Tibial artery (tissue), 4 donors: ENCODE measurements around the gene ALCAM.

Source experiments
- DNase-seq, 2 donors: peaks; one replicate each; pipeline ENCODE4 v3.0.0-alpha.2; 2019
- H3K27ac ChIP-seq, 2 donors: fragments of 200-600 bp; sonication (generic) in 1 of 2; 1 replicate in 1 of 2; 2 replicates in 1 of 2; pipeline ENCODE4 v1.5.1; 2018 to 2019; ENCODE audit warnings: mild to moderate bottlenecking in 1 of 2
- H3K27me3 ChIP-seq, 2 donors: fragments of 200-600 bp; sonication (generic) in 1 of 2; one replicate each; pipeline versions ENCODE4 v1.5.1 to v1.6.0; 2016 to 2019
- H3K36me3 ChIP-seq, 3 donors: fragments of 200-600 bp; sonication (generic) in 2 of 3; one replicate each; pipeline ENCODE4 v1.5.1; 2016 to 2019; ENCODE audit warnings: mild to moderate bottlenecking in 2 of 3
- H3K4me1 ChIP-seq, 4 donors: fragments of 200-600 bp; sonication (generic) in 2 of 4; 1 replicate in 3 of 4; 2 replicates in 1 of 4; pipeline ENCODE4 v1.5.1; 2016 to 2019
- H3K4me3 ChIP-seq, 2 donors: fragments of 200-600 bp; sonication (generic) in 1 of 2; 1 replicate in 1 of 2; 2 replicates in 1 of 2; pipeline ENCODE4 v1.5.1; 2018 to 2019; ENCODE audit warnings: mild to moderate bottlenecking in 2 of 2
- H3K9me3 ChIP-seq, 3 donors: fragments of 200-600 bp; sonication (generic) in 1 of 3; one replicate each; pipeline ENCODE4 v1.5.1; 2016 to 2019
- CTCF ChIP-seq, 2 experiments: fragments of 200-600 bp in 1 of 2; fragments of 450-650 bp in 1 of 2; IDR thresholded peaks; one replicate each; pipeline ENCODE4 v1.5.1; 2017 to 2019; ENCODE audit warnings: antibody characterized with exemption in 2 of 2, mild to moderate bottlenecking in 1 of 2, moderate library complexity in 1 of 2
- intact Hi-C: fragments of 100-400 bp; cut with DNase I; formaldehyde crosslinking; loops from one replicate; pipeline ENCODE4 v1.15.0; 2023; ENCODE audit warnings: low total_unique reads

The ALCAM gene

GRCh38 chr3:105608623-105609022, 241.9 kb downstream of the ALCAM start:
- intact Hi-C loops = no loop called here
- TF ChIP-seq CTCF (IDR thresholded peaks at IDR 0.05) = no peak
- no peaks in the 10 kb centered on the region for H3K36me3 ChIP-seq
- H3K27ac ChIP-seq = no peak overlapping the region
- no peak overlapping the region for H3K4me3 ChIP-seq
- no peaks in the 10 kb centered on the region for H3K4me1 ChIP-seq
- DNase-seq = no peak
- no peaks in the 10 kb centered on the region for H3K9me3 ChIP-seq
- H3K27me3 ChIP-seq = no peaks in the 10 kb centered on the region

GRCh38 chr3:105610473-105610872, 243.8 kb downstream of the ALCAM start:
- Histone ChIP-seq H3K36me3 (no peaks in the 10 kb centered on the region), H3K4me1 (no peaks in the 10 kb centered on the region), H3K4me3 (no peak overlapping the region), H3K9me3 (no peaks in the 10 kb centered on the region), H3K27me3 (no peaks in the 10 kb centered on the region), H3K27ac (no peak overlapping the region)
- no peak for DNase-seq
- intact Hi-C loops = no loop called here
- TF ChIP-seq CTCF (IDR thresholded peaks at IDR 0.05) = no peak

GRCh38 chr3:105611304-105612192, 244.8 kb downstream of the ALCAM start:
- Histone ChIP-seq H3K9me3 (no peaks in the 10 kb centered on the region), H3K4me1 (no peaks in the 10 kb centered on the region), H3K36me3 (no peaks in the 10 kb centered on the region), H3K4me3 (no peak overlapping the region), H3K27ac (no peak overlapping the region), H3K27me3 (no peaks in the 10 kb centered on the region)
- intact Hi-C loops = no loop called here
- DNase-seq = no peak
- TF ChIP-seq CTCF (IDR thresholded peaks at IDR 0.05) = no peak

- TF ChIP-seq CTCF (IDR thresholded peaks at IDR 0.05) = no peak
- Histone ChIP-seq H3K4me3 (no peak overlapping the region), H3K36me3 (no peaks in the 10 kb centered on the region), H3K9me3 (no peaks in the 10 kb centered on the region), H3K27ac (no peak overlapping the region), H3K4me1 (no peaks in the 10 kb centered on the region), H3K27me3 (no peaks in the 10 kb centered on the region)
- no peak for DNase-seq
- intact Hi-C loops = no loop called here
Observed at GRCh38 chr3:105613120-105613519, 246.4 kb downstream of the ALCAM start.

- intact Hi-C loops = no loop called here
- Histone ChIP-seq H3K9me3 (no peaks in the 10 kb centered on the region), H3K27me3 (no peaks in the 10 kb centered on the region), H3K36me3 (no peaks in the 10 kb centered on the region), H3K4me3 (no peak overlapping the region), H3K27ac (no peak overlapping the region), H3K4me1 (no peaks in the 10 kb centered on the region)
- no peak for TF ChIP-seq CTCF (IDR thresholded peaks at IDR 0.05)
- no peak for DNase-seq
Observed at GRCh38 chr3:105614288-105615030, 247.8 kb downstream of the ALCAM start.
